NB4 (cell line): ENCODE data around the gene TCERG1L.
A peak's percentile ranks its signal among the peaks of the same experiment; 100 is the strongest.

Experiments used
- POLR2A ChIP-seq: IDR thresholded peaks from 2 replicates; pipeline ENCODE4 v1.6.1; 2011; ENCODE audit warnings: mild to moderate bottlenecking; ENCODE audit not compliant: insufficient read length; ENCODE audit errors: extremely low read depth
- TF ChIP-seq, protein P1 (sequence below): IDR thresholded peaks from one replicate; pipeline ENCODE4 v1.5.1; 2012; ENCODE audit warnings: low read depth, low read length
- TF ChIP-seq, protein P2 (sequence below): IDR thresholded peaks from 2 replicates; pipeline ENCODE4 v1.6.1; 2011; ENCODE audit warnings: low read depth, low read length

DNA sequence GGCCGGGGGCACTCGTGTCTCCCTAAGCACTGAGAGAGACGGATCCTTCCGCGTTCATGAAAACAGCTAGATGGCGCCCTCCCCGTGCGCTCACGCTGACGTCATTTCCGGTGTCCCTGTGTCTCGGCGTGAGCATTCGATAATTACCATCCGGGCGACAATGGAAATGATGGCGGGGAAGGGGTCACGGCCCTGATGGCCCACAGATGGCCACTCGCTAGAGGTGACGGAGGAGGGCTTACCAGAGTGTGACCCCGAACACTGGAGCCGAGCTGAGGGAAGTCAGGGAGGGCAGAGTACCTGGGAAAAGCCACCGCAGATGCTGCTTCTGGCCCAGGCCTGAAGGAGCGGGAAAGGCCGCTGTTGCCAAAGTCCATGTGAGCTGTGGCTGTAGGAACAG lies 222.9 kb downstream of the TCERG1L start:
- no peak for TF ChIP-seq POLR2A
- TF ChIP-seq, protein P1, sequence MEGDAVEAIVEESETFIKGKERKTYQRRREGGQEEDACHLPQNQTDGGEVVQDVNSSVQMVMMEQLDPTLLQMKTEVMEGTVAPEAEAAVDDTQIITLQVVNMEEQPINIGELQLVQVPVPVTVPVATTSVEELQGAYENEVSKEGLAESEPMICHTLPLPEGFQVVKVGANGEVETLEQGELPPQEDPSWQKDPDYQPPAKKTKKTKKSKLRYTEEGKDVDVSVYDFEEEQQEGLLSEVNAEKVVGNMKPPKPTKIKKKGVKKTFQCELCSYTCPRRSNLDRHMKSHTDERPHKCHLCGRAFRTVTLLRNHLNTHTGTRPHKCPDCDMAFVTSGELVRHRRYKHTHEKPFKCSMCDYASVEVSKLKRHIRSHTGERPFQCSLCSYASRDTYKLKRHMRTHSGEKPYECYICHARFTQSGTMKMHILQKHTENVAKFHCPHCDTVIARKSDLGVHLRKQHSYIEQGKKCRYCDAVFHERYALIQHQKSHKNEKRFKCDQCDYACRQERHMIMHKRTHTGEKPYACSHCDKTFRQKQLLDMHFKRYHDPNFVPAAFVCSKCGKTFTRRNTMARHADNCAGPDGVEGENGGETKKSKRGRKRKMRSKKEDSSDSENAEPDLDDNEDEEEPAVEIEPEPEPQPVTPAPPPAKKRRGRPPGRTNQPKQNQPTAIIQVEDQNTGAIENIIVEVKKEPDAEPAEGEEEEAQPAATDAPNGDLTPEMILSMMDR, result peak; percentile 2
- TF ChIP-seq, protein P2, sequence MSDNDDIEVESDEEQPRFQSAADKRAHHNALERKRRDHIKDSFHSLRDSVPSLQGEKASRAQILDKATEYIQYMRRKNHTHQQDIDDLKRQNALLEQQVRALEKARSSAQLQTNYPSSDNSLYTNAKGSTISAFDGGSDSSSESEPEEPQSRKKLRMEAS, result no peak
